Measurements from ENCODE around the gene CAMKK2.

GRCh38 chr12:121283841-121284240 is 12.7 kb downstream of the CAMKK2 start:
- TF ChIP-seq CTCF (IDR thresholded peaks at IDR 0.05) = no peak
- no peak for TF ChIP-seq POLR2A (IDR thresholded peaks at IDR 0.05)
